GM12875 (cell line): ENCODE results near the gene RAB11FIP5.

Experiments used
- H3K4me3 ChIP-seq: one replicate; pipeline ENCODE4 v1.5.1; 2011; ENCODE audit warnings: low read depth, low read length, control low read depth
- TF ChIP-seq, protein P1 (sequence below): IDR thresholded peaks from 2 replicates; pipeline ENCODE4 v1.5.1; 2011; ENCODE audit warnings: low read depth, mild to moderate bottlenecking, control low read depth, inconsistent platforms, low read length, moderate library complexity, borderline replicate concordance; ENCODE audit not compliant: insufficient read depth

The RAB11FIP5 gene, protein sequence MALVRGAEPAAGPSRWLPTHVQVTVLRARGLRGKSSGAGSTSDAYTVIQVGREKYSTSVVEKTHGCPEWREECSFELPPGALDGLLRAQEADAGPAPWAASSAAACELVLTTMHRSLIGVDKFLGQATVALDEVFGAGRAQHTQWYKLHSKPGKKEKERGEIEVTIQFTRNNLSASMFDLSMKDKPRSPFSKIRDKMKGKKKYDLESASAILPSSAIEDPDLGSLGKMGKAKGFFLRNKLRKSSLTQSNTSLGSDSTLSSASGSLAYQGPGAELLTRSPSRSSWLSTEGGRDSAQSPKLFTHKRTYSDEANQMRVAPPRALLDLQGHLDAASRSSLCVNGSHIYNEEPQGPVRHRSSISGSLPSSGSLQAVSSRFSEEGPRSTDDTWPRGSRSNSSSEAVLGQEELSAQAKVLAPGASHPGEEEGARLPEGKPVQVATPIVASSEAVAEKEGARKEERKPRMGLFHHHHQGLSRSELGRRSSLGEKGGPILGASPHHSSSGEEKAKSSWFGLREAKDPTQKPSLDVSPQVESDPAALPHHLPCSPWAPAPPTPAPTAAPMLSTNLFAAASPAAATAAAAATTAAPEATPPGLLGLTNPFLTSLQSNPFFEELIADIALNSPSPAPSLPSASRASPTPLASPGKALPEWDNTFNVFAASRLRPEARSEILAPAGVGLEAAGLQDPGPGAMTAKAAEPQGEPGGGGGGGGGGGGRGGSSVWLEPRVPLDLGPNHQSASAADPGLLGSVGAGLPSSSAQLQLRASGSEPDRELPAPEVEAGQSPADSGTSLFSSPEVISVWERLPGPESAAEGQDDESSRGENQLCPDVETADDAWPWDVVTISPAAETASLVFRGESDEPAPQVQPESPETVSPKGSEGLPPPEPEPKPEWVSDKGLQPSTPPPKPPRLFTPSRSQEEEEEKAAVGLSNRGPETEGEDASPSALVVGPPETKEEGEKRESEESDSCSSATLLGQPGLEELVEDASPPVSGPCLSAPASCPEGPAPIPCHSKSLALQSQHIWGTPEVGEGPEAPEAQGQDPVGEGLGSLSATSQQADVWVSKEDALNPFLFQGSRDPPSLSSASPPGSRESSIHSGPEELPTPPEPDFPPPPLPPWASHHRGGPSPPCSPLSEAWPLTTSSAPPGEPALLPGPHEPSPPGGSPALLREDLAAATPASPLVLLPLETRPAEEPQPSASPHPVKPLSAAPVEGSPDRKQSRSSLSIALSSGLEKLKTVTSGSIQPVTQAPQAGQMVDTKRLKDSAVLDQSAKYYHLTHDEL (N-terminal part only)

DNA sequence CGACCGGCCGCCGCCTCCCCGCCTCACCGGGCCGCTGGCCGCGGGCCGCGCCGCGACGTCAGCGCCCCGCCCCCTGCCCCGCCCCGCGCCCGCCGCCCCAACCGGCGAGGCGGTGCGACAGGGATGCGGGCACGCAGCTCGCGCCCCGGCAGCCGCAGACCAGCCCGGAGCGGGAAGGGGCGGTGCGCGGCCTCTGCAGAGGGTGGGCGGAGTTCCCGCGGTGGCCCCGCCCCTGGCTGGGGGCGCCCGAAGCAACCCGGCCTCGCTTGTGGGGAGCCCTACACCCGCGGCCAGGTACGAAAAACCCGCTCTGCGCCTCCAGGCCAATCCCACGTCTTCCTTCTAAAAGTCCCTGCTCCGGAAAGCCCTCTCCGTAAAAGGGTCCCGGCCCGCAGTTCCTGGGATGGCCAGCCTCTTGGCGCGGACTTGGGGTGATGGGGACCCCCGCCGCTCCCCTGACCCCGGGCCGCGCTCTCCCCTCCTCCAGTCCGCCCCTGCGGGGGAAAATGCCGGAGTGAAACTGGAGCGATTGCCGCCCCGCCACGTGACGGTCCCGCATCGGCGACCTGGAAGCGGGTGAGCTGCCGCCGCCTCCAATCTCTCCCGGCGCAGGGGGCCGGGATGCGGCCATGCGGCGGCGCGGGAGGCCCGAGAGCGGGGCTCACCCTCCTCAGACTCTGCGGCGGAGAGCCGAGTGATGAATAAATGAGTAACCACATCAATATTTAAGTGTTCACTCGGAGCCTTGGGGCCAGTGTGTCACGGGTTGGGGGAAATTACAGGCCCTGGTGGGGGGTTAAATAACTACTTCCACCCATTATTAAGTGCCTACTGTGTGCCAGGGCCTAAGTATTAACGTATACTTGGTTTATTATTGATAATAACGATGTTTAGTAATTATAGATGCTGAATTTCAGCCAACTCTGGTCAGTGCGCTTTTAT, at the start of gene RAB11FIP5:
Gene RAB11FIP5, minus strand, starts transcription at position 36 of the 942 bp plus-strand sequence. CDS start 171 bp downstream, outside the sequence.
- TF ChIP-seq, protein P1, sequence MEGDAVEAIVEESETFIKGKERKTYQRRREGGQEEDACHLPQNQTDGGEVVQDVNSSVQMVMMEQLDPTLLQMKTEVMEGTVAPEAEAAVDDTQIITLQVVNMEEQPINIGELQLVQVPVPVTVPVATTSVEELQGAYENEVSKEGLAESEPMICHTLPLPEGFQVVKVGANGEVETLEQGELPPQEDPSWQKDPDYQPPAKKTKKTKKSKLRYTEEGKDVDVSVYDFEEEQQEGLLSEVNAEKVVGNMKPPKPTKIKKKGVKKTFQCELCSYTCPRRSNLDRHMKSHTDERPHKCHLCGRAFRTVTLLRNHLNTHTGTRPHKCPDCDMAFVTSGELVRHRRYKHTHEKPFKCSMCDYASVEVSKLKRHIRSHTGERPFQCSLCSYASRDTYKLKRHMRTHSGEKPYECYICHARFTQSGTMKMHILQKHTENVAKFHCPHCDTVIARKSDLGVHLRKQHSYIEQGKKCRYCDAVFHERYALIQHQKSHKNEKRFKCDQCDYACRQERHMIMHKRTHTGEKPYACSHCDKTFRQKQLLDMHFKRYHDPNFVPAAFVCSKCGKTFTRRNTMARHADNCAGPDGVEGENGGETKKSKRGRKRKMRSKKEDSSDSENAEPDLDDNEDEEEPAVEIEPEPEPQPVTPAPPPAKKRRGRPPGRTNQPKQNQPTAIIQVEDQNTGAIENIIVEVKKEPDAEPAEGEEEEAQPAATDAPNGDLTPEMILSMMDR: no peak
- peak within 1 kb of the TSS; percentile 43 for H3K4me3 ChIP-seq

DNA sequence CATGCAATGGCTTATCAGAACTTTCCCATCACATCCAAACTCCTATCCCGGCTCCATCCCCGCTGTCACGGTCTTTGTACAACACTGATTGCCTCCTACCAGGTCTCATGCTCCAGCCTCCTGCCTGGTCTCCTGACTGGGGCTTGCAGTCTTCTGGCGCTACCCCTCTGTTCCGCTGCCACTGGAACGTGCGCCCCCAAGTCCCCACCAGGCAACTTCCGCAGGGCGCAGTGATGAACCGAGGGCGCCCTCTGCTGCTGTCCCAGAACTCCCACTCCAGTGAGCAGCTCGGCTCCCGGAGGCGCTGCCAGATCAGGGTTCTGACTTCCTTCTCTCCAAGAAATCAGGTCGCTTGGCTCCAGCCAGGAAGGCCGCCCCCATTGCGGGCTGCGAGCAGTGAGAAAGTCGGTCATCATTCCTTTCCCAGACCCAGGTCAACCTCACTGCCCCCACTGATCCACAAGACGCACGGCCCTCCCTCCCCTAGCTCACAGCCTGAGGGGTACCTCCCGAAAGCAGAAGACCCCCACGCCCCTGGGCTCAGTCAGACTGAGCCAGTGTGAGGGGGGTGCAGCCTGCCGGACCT, 43.9 kb upstream of the RAB11FIP5 start:
- no peak overlapping the region for H3K4me3 ChIP-seq
- TF ChIP-seq, protein P1: peak; percentile 51

DNA sequence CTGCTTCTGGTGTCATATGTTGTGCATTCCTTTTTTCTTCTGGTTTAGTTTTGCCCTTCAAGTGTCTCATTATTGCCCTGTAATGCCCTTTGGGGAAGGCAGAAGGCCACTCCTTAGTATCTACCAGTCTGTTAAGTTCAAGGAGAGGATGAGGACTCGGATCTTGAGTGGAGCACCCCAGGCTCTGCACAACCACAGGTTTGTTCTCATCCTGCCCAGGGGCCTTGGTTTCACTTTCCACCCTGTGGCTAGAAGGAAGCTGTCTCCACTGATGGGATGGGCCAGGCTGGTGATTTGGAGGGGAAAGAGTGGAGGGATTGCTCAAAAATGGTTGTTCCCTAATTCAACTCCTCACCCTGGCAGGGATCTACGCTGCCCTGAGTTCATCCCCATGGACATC, 30.2 kb upstream of the RAB11FIP5 start:
- TF ChIP-seq, protein P1: no peak
- no peak overlapping the region for H3K4me3 ChIP-seq

DNA sequence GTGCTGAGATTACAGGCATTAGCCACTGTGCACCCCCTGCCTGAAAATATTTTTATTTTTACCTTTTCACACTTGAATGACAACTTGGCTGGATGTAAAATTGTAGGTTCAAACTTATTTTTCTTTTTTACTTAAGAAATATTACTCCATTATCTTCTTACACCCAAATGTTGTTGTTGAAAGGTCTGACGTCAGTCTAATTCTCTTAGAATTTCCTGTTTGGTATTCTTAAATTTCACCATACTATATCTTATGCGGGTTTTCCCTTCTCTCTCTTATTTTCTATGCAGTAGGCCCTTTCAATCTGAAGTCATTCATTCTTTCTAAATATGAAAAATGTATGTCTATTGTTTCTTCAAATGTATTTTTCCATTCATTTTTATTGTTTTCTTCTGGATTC, 29.1 kb upstream of the RAB11FIP5 start:
- TF ChIP-seq, protein P1: no peak
- H3K4me3 ChIP-seq: no peak overlapping the region

DNA sequence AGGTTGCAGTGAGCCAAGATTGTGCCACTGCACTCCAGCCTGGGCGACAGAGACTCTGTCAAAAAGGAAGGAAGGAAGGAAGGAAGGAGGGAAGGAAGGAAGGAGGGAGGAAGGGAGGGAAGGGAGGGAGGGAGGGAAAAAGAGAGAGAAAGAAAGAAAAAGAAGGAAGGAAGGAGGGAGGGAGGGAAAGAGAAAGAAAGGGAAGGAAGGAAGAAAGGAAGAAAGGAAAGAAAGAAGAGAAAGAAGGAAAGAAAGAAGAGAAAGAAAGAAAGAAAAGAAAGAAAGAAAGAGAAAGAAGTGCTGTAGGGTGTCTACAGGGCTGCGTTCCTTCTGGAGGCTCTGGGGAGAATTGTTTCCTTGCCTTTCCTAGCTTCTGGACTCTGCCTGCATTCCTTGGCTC, 22.5 kb upstream of the RAB11FIP5 start:
- H3K4me3 ChIP-seq: no peak overlapping the region
- TF ChIP-seq, protein P1: no peak
